Measurements from ENCODE around the gene POP4. TPM values are rescaled to one million over a fixed set of nuclear protein-coding genes. Genes with fewer than 3 reads are reported as not detected.

POP4 gene
- total and polyA plus RNA-seq, 10 of the 15 experiments (the other 5 are each of a cell fraction or from before 2014, with no cell fraction given) = 52.1 to 231 (median 118) TPM

GRCh38 chr19:29662278-29662603 lies 56.2 kb downstream of the POP4 start:
- ChIA-PET SMC1A (ENCODE audit: uncharacterized antibody, unreplicated experiment) (interaction anchor here (1.1 to 2.0 kb wide), 2 partner anchors 51 to 54 kb away, joined by 3 to 4 read pairs; no protein-coding TSS in a partner anchor), CTCF (interaction anchor here (1.3 to 2.9 kb wide), 3 partner anchors 25 to 54 kb away, joined by 3 to 9 read pairs (median 8); no protein-coding TSS in a partner anchor), RAD21 (ENCODE audit: unreplicated experiment) (interaction anchor here (1.0 kb wide), 1 partner anchor 54 kb away, joined by 3 read pairs; no protein-coding TSS in a partner anchor), POLR2A (interaction anchor here (1.1 kb wide), 1 partner anchor 52 kb away, joined by 3 read pairs; no protein-coding TSS in a partner anchor)
- no peak for DNase-seq (ENCODE audit: low read depth, low spot score)
- Histone ChIP-seq H3K4me1 (ENCODE audit: control insufficient read depth, insufficient read depth, low read length) (peaks cover 8% of the 10 kb centered on the region), H2AFZ (ENCODE audit: control insufficient read depth, low read depth, low read length) (no peak overlapping the region), H3K9ac (ENCODE audit: control insufficient read depth, insufficient read depth, low read length) (no peak overlapping the region), H3K27ac (ENCODE audit: control insufficient read depth, insufficient read depth) (no peak overlapping the region), H3K27me3 (replicated peaks in 1 of 2; ENCODE audit: control insufficient read depth in 2 of 2, insufficient read depth in 2 of 2, low read length in 1 of 2) (no peaks in the 10 kb centered on the region), H4K20me1 (ENCODE audit: control insufficient read depth, insufficient read depth) (no peaks in the 10 kb centered on the region), H3K4me3 (no peak overlapping the region), H3K4me2 (ENCODE audit: control insufficient read depth, insufficient read depth) (no peak overlapping the region), H3K36me3 (ENCODE audit: control insufficient read depth in 2 of 2, insufficient read depth in 2 of 2, low read length in 1 of 2) (no peaks in the 10 kb centered on the region; a peak in 1 of 4 replicates), H3K79me2 (ENCODE audit: control insufficient read depth, insufficient read depth, low read length) (peaks cover 20% of the 10 kb centered on the region), H3K9me3 (replicated peaks; ENCODE audit: control insufficient read depth, insufficient read depth, low read length) (no peaks in the 10 kb centered on the region)
- no peak for ATAC-seq
- intact Hi-C loops (cut with micrococcal nuclease; ENCODE audit: unreplicated experiment) (no loop called here), in situ Hi-C loops (cut with MboI) (loop anchor here (10.0 kb wide), 1 partner anchor 47 kb away; no protein-coding TSS in a partner anchor)
- FAIRE-seq = no peak
- 43% methylated on average over 1 of the region's 1 CpG for WGBS (ENCODE audit: insufficient coverage, insufficient replicate concordance, low lambda C conversion rate, missing lambda C conversion rate)
- BruUV-seq (replicated peaks) = no TSS peak
- TF ChIP-seq SP1 (IDR thresholded peaks at IDR 0.05; ENCODE audit: low read depth, low read length) (no peak), FOXK2 (IDR thresholded peaks at IDR 0.05) (no peak), E2F4 (IDR thresholded peaks at IDR 0.05; ENCODE audit: low read depth, low read length) (no peak), TARDBP (IDR thresholded peaks at IDR 0.05; ENCODE audit: borderline replicate concordance) (no peak), STAT3 (IDR thresholded peaks at IDR 0.05; ENCODE audit: low read depth, low read length) (no peak), JUND (IDR thresholded peaks at IDR 0.05; ENCODE audit: low read depth, low read length) (no peak), SMAD5 (IDR thresholded peaks at IDR 0.05; ENCODE audit: low read depth) (no peak), EED (IDR thresholded peaks at IDR 0.05; ENCODE audit: low read depth) (no peak), CREM (IDR thresholded peaks at IDR 0.05; ENCODE audit: low read depth) (no peak)
